NCI-H226 (cell line): ENCODE measurements around the gene FAM209A.
"Not testable (repeated sequence)": the region's sequence is repeated elsewhere in the genome, so short reads cannot be mapped to it uniquely, and the experiment has no call there.

ENCODE experiments used
- DNase-seq: peaks from one replicate; pipeline ENCODE4 v3.0.0-alpha.2; 2015

Gene FAM209A

DNA sequence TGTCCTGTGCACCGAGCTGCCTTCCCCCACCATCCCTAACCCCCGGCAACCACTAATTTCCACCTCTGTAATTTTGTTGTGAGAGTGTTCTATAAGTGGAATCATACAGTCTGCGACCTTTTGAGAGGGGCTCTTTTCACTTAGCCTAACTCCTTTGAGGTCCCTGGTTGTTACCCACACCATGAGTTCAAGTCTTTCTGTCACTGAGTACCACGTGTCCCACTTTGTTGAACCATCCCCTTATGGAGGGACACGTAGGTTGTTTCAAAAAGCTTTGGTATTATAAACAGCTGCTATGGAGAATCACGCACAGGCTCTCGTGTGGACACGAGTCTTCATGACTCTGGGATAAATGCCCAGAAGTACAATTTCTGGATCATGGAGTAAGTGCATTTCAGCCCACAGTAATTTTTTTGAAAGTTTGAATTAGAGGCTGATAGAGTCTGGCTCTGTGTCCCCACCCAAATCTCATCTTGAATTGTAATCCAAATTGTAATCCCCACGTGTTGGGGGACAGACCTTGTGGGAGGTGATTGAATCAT is 18.0 kb downstream of the FAM209A start:
- no peak for DNase-seq

DNA sequence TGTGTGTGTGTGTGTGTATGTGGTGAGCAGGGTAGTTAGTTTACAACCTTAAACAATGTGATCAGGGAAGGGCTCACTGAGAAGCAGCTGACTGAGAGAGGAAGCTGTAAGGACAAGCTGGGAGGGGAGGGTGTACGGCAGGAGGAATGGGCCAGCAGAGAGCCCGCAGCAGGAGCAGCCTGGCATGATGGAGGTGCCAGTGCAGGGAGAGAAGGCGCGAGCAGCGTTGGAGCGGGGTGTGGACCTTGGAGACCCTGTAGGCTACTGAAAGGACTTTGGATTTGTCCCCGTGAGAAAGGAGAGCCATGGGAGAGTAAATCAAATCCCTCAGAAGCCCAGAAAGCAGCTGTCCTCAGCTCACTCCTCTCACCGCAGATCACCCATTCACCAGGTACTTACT is 27.0 kb downstream of the FAM209A start:
- no peak for DNase-seq

DNA sequence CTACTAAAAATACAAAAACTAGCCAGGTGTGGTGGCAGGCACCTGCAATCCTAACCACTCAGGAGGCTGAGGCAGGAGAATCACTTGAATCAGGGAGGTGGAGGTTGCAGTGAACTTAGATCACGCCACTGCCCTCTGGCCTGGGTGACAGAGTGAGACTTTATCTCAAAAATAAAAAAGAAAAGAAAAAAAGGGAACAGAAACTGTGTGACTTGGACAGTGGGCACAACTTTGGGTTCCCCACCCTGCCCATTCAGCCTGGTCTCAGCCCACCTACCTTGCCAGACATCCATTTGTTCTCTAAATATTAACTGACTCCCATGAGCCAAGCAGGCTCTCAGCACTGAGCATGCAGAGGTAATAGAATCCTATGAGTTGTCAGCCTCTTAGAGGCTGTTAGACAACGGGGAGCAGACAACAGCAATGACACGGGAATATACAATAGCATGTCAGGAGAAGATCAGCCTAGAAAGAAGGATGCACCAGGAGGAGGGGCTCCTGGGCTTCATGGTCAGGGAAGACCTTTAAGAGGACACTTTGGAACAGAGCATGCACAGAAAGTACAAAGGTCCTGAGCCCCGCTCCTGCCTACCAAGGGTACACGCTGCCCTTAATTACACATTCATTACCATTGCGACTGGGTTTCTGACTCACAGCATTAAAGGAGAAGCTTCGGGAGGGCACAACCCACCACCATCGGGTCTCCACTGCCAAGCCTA is 28.5 kb downstream of the FAM209A start:
- no peak for DNase-seq

DNA sequence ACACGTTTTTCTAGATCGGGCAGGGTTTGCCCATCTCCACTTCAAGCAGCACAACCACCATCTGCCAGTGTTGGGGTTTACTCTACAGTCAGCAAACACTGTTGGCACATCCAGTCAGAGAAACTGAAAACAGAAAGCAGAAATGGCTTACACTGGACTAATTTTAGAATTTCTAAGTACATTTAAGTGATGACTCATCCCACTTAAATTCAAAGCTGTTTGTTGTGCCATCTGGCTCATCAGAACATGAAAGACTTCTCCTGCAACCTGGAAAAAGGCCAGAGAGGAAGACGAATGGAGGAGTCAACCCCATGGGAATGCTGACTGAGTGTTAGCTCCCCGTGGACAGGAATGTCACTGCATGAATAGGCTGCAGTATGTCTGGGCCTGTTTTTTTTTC is 30.3 kb downstream of the FAM209A start:
- DNase-seq = peak; percentile 93

DNA sequence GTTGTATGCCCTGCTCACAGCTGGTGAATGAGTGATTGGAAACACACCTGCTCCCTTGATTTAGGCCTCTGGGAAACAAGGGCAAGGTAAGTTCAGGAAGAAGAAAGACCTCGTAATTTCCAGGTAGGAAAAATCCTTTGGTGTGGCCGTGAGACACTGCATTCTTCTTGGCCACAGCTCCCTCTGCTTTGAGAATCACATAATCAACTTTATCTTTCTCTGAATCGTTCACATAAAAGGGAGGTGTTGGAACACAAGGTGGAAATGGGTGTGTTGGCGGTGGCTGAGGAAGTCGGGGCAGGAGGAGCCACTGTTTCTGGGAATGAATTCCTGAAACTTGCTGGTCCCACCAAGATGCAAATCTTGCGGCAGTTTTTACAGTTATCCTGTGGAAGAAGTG is 34.4 kb downstream of the FAM209A start:
- no peak for DNase-seq

DNA sequence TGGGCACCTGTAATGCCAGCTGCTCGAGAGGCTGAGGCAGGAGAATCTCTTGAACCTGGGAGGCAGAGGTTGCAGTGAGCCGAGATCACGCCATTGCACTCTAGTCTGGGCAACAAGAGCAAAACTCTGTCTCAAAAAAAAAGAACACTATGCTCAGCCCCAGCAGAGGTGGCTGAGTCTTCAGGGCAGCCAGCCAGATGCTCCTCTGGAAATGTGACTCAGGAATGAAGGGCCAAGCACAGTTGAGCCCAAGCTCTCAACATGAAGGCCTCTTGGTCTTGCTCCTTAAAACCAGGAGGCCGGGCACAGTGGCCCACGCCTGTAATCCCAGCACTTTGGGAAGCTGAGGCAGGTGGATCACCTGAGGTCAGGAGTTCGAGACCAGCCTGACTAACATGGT is 40.0 kb downstream of the FAM209A start:
- DNase-seq = not testable (repeated sequence)

DNA sequence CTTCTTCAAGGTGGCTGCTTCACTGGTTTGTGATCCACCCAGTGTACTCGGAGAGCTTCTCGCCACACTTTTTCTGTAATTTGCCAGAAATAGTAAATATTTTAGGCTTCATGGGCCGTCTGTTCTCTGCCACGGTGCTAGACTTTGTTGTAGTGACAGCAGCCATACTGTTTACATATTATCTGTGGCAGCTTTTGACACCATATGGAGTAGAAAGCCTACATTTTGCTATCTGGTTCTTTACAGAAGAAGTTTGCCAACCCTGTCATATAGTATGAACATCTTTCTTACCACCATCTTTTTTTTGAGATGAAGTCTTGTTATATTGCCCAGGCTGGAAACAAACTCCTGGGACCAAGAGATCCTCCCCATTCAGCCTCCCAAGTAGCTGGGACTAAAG is 41.0 kb downstream of the FAM209A start:
- no peak for DNase-seq

DNA sequence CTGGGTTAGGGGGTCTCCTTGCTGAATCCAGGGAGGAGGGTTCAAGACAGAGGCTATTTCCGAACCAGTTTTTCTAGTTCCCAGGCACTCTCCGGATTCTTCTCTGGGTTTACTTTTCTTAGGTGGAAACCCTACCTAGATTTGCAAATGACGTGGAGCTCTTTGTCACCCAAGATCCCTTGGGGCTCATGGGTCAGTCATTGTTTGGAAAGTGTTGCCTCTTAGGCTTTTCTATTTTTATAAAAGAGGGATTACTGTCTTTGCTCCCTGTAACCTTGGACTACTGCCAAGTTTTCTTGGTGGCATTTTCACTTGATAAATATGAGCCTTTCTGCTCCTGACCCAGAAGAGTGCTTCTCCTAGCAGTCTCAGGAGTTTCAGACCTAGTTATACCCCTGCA is 42.1 kb downstream of the FAM209A start:
- DNase-seq = no peak

DNA sequence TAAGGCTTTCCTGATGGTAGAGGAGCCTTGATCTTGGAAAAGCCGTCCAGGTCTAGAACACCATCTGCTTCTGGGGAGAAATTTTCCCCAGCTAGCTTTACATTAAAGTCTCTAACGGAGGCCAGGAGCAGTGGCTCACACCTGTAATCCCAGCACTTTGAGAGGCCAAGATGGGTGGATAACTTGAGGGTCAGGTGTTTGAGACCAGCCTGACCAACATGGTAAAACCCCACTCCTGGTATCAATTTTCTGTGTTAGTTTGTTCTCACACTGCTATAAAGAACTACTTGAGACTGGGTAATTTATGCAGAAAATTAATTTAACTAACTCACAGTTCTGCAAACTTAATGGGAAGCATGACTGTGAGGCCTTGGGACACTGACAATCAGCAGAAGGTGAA is 46.3 kb downstream of the FAM209A start:
- no peak for DNase-seq

DNA sequence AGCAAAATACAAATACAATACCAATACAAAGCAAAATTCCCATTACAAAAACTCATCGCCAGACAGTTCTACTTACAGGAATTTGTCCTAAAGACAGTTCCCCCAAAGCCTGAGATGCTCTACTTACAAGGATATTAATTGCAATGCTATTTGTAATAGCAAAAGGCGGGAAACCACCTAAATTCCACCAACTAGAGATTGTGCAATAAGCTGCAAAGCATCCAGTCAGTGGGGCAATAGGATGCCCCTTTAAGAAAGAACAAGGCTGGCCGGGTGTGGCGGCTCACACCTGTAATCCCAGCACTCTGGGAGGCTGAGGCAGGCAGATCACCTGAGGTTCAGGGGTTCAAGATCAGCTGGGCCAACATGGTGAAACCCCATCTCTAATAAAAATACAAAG is 47.6 kb downstream of the FAM209A start:
- DNase-seq = peak; percentile 42

DNA sequence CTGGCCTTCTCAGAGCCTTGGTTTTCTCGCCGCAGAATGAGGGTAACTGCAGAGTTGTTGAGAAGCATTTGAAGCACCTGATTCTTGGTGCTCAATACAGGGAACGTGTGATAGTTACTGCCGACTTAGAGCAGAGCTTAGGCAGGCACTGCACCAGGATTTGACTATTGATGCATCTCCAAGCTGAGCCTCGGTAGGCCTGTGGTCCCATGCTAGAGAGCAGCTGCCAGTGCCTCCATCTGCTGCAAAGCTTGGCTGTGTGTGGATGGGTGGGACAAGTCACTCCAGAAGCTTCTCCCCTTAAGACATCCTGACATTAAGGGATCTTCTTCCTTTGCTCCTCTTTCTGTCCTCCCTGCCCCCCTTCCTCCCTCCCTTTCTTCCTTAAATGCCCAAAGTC is 49.4 kb downstream of the FAM209A start:
- no peak for DNase-seq

DNA sequence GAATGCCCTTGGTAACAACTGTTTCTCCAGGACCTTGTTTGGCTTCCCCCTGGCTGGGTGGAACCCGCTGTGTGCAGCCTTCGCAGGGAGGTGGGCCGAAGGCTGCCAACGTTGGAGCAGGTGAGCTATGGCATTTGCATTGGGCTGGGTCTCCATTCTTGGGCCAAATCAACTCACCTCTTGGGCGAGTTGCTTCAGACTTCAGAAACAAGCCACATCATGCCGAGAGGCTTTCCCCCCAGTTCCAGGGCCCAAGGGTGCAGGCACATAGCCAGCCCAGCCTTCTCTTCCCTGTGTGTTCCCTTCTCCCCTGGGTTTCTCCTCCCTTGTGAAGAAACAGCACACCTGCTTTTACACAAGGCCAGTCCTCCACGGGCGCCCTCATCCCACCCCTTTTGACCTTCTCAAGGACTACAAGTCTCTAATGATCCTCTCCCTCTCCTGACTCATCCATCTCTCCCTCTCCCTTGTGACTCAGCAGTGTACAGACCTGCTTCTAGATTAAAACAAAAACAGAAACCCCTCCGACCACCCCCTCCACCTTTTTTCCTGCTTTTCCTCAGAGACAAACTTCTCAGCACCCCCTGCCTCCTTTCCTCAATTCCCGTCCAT is 50.1 kb downstream of the FAM209A start:
- no peak for DNase-seq

DNA sequence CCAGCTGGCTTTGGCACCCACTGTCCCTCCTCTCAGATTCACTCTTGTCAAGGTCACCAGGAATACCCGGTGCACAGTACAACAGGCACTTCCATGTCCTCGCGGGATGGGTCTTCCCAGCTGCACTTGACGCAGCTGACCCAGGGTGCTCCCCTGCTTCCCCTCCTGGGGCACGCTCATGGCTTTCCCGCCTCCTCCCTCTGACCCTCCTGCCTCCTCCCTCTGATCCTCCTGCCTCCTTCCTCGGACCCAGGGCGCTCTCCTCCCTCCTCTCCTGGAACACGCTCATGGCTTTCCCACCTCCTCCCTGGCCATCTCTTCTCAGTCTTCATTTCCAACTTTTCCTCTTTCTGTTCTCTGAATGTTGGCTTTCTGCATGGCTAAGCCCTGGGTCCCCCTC is 50.6 kb downstream of the FAM209A start:
- DNase-seq = no peak
